Bone marrow (tissue), 2 donors: Measurements from ENCODE around the gene POC5.
"Not testable (repeated sequence)": the region's sequence is repeated elsewhere in the genome, so short reads cannot be mapped to it uniquely, and the experiment has no call there.

Experiments
- DNase-seq, 2 donors: peaks; one replicate each; lab custom pipeline; 2025; lab: John Stamatoyannopoulos, UW

POC5 gene

GRCh38 chr5:75717082-75717922 is at the start of gene POC5:
POC5 (minus strand) TSS chr5:75717437; CDS start chr5:75712937, 4,500 bp downstream.
- peak; percentile 92 to 95 for DNase-seq

GRCh38 chr5:75758116-75758515 is 40.9 kb upstream of the POC5 start:
- DNase-seq, result no peak

- DNase-seq, result no peak
These were observed 39.7 kb upstream of the POC5 start for GRCh38 chr5:75756981-75757380.

GRCh38 chr5:75756211-75756610 is 39.0 kb upstream of the POC5 start:
- no peak for DNase-seq

- DNase-seq, result no peak
These were observed 35.9 kb upstream of the POC5 start for GRCh38 chr5:75753182-75753581.

GRCh38 chr5:75744355-75744754 is 27.1 kb upstream of the POC5 start:
- DNase-seq, result no peak

- no peak for DNase-seq
These were observed 19.0 kb upstream of the POC5 start for GRCh38 chr5:75736273-75736672.

GRCh38 chr5:75734913-75735789 is 17.9 kb upstream of the POC5 start:
- DNase-seq, result no peak

GRCh38 chr5:75733767-75734166 is 16.5 kb upstream of the POC5 start:
- DNase-seq, result no peak

GRCh38 chr5:75731515-75731914 is 14.3 kb upstream of the POC5 start:
- not testable (repeated sequence) for DNase-seq

- no peak for DNase-seq
These were observed 12.1 kb upstream of the POC5 start for GRCh38 chr5:75729321-75729720.

- DNase-seq, result no peak
These were observed 10.7 kb upstream of the POC5 start for GRCh38 chr5:75727931-75728330.

- DNase-seq, result not testable (repeated sequence)
These were observed 9.0 kb upstream of the POC5 start for GRCh38 chr5:75726224-75726623.

GRCh38 chr5:75723378-75723777 is 6.1 kb upstream of the POC5 start:
- DNase-seq, result no peak

- no peak for DNase-seq
These were observed 4.3 kb upstream of the POC5 start for GRCh38 chr5:75721573-75721972.

GRCh38 chr5:75720882-75721281 is 3.6 kb upstream of the POC5 start:
- no peak for DNase-seq

GRCh38 chr5:75716715-75717081 is 539 bp downstream of the POC5 start:
- DNase-seq, result peak in 1 of 2 donors; percentile 53

GRCh38 chr5:75712091-75712490 is 5.1 kb downstream of the POC5 start:
- DNase-seq, result no peak

- no peak for DNase-seq
These were observed 6.1 kb downstream of the POC5 start for GRCh38 chr5:75711151-75711550.

- DNase-seq, result peak in 1 of 2 donors; percentile 36
These were observed 6.6 kb downstream of the POC5 start for GRCh38 chr5:75710637-75711036.

- no peak for DNase-seq
These were observed 9.2 kb downstream of the POC5 start for GRCh38 chr5:75707911-75708509.

GRCh38 chr5:75706775-75707174 is 10.5 kb downstream of the POC5 start:
- no peak for DNase-seq

GRCh38 chr5:75706016-75706415 is 11.2 kb downstream of the POC5 start:
- no peak for DNase-seq
